ENCODE data around the gene RHBDD1.

- TF ChIP-seq POLR2AphosphoS5 (IDR thresholded peaks at IDR 0.05) (no peak), CTCF (IDR thresholded peaks at IDR 0.05) (no peak), EP300 (IDR thresholded peaks at IDR 0.05) (no peak)
Measured at GRCh38 chr2:226910384-226910783, 74.5 kb downstream of the RHBDD1 start.
